IPS DF 6.9 (cell line): ENCODE data around the gene MAGEA2B.
"Not testable (repeated sequence)": the region's sequence is repeated elsewhere in the genome, so short reads cannot be mapped to it uniquely, and the experiment has no call there.

Source experiments
- DNase-seq: peaks from one replicate; pipeline ENCODE4 v3.0.0-alpha.2; 2013; ENCODE audit warnings: low read depth, low spot score
- H3K27ac ChIP-seq: one replicate; pipeline ENCODE4 v1.5.1; 2013; ENCODE audit warnings: low read length, control low read depth
- H3K27me3 ChIP-seq: 2 replicates; pipeline ENCODE4 v1.6.1; 2013; ENCODE audit warnings: mild to moderate bottlenecking, low read length; ENCODE audit not compliant: control insufficient read depth, insufficient read depth
- H3K36me3 ChIP-seq: 2 replicates; pipeline ENCODE4 v1.6.1; 2013; ENCODE audit warnings: low read length; ENCODE audit not compliant: control insufficient read depth, insufficient read depth
- H3K4me1 ChIP-seq: 2 replicates; pipeline ENCODE4 v1.6.1; 2013; ENCODE audit warnings: low read length; ENCODE audit not compliant: control insufficient read depth, insufficient read depth
- H3K4me3 ChIP-seq: 2 replicates; pipeline ENCODE4 v1.5.1; 2013; ENCODE audit warnings: mild to moderate bottlenecking, low read length
- H3K9me3 ChIP-seq: 2 replicates; pipeline ENCODE4 v1.6.1; 2013; ENCODE audit warnings: low read length, inconsistent platforms; ENCODE audit not compliant: control insufficient read depth, insufficient read depth
- WGBS: extraction: QIAGEN DNeasy Blood & Tissue Kit; methylation state at CpG from one replicate; pipeline ENCODE4 v1.1.7; 2013; ENCODE audit warnings: mixed read lengths, missing lambda C conversion rate; ENCODE audit not compliant: insufficient read length, insufficient coverage; 5-methylcytosine and 5-hydroxymethylcytosine counted together

The MAGEA2B gene

GRCh38 chrX:152759544-152759943 lies 45.1 kb downstream of the MAGEA2B start:
- not testable (repeated sequence) for H3K4me3 ChIP-seq, H3K9me3 ChIP-seq

GRCh38 chrX:152761582-152761981 lies 47.2 kb downstream of the MAGEA2B start:
- not testable (repeated sequence) for H3K27ac ChIP-seq, H3K27me3 ChIP-seq, H3K9me3 ChIP-seq, H3K4me1 ChIP-seq, H3K4me3 ChIP-seq, H3K36me3 ChIP-seq, DNase-seq
- WGBS, result no CpG with 5 or more reads among the region's 7 CpGs

More at GRCh38 chrX:152759544-152759943, 45.1 kb downstream of the MAGEA2B start:
- WGBS, result no CpG with 5 or more reads among the region's 7 CpGs
- H3K27ac ChIP-seq, DNase-seq, H3K36me3 ChIP-seq, H3K27me3 ChIP-seq, H3K4me1 ChIP-seq: not testable (repeated sequence)

- H3K4me3 ChIP-seq, H3K4me1 ChIP-seq, DNase-seq, H3K9me3 ChIP-seq, H3K27me3 ChIP-seq, H3K36me3 ChIP-seq, H3K27ac ChIP-seq: not testable (repeated sequence)
- no CpG with 5 or more reads among the region's 9 CpGs for WGBS
These were observed 52.1 kb downstream of the MAGEA2B start for GRCh38 chrX:152766562-152766961.
